Right ventricle myocardium superior (tissue), 1 donor: Measurements from ENCODE around the gene TMEM248. TPM values are rescaled to one million over a fixed set of nuclear protein-coding genes. Genes with fewer than 3 reads are reported as not detected.
A peak's percentile ranks its signal among the peaks of the same experiment; 100 is the strongest.
"Not testable (repeated sequence)": the region's sequence is repeated elsewhere in the genome, so short reads cannot be mapped to it uniquely, and the experiment has no call there.

Experiments used
- ATAC-seq: fragments of 200-7000 bp; cut with Tn5 transposase; one replicate; pipeline ENCODE4 v1.9.1; 2020; ENCODE audit warnings: mild to moderate bottlenecking; ENCODE audit not compliant: poor library complexity
- DNase-seq: peaks from one replicate; pipeline ENCODE4 v3.0.0-alpha.2; 2020
- intact Hi-C: fragments of 100-400 bp; cut with DNase I; formaldehyde crosslinking; loops from one replicate; pipeline ENCODE4 v1.11.2; 2022
- long read RNA-seq: library from polyadenylated mRNA; unstranded; transcript quantifications from one replicate; pipeline ENCODE4 v2.0.0, GENCODE V29; 2021
- total RNA-seq: library from RNA; stranded (reverse); fragmentation: NEBNext Ultra II Directional; extraction: Animal tissue kit (Norgen Biotek cat#: 25700); gene quantifications from one replicate; pipeline ENCODE4 v1.2.1, GENCODE V29; 2021
- donor health status: DM: no; HTN: yes; CAD: no; lungs with severe emphysema.

TMEM248 gene
- 37.1 TPM for total RNA-seq
- long read RNA-seq, full-length matches to known transcripts = 45 of 59 reads
- long read RNA-seq, partial matches to known transcripts = 12 of 59 reads
- long read RNA-seq, other reads (novel, unspliced or antisense) = 2 of 59 reads

- DNase-seq = peak; percentile 96
- peak; percentile 99 for ATAC-seq
- intact Hi-C loops = no loop called here
These were observed at the start of gene TMEM248 for GRCh38 chr7:66920769-66921395. TMEM248 (plus strand) TSS chr7:66921225; CDS start chr7:66941866, 20,641 bp downstream.

DNA sequence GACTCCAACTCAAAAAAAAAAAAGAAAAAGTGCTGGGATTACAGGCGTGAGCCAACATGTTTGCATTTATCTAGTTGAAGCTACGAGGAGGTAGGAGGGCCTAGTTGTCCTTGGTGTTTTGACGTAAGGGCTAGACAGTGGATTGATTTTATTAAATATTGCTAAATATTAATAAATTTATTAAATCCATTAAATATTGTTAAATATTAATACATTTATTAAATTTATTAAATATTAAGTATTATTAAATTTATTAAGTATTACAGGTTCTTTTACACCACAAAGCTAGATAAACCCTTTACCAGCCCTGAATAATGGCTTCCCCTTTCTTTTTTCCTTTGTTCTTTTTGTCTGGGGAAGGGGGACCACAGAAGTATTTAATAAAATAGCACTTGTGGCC, 47.5 kb upstream of the TMEM248 start:
- ATAC-seq (no peak), DNase-seq (no peak)

DNA sequence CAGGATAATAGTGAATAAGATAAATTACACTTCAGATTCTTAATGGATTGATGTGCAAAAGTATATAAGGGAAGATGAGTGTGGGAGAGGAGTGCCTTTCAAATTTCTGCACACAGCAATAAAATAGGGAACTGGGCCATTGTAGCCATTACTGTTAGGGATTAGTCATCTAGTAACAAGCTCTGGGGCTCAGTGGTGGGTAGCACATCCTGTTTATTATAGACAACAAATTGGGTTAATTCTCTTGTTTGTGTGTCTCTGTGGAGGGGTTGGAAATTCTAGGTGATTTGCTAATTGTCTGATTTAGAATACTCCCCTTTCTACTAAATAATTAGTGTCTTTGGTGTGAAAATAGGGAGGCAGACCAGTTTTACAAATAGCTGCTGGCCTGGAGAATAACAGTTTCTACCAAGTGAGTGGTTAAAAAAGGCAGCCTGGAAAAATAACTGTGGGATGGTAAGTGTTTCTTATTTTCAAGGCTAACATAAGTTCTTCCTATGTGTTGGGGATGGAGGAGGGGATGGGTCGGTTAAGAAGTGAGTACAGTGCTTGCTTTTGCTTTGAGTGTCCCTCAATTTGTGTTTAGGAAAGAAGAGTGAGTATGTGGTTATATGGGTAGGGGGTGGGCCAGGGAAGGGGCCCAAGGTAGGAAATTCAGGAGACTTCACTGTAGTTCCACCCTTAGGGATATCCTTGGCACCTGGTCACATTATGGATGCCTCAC, 43.3 kb upstream of the TMEM248 start:
- intact Hi-C loops = no loop called here
- ATAC-seq (no peak), DNase-seq (no peak)

More for the DNA sequence above, 47.5 kb upstream of the TMEM248 start:
- intact Hi-C loops = no loop called here

DNA sequence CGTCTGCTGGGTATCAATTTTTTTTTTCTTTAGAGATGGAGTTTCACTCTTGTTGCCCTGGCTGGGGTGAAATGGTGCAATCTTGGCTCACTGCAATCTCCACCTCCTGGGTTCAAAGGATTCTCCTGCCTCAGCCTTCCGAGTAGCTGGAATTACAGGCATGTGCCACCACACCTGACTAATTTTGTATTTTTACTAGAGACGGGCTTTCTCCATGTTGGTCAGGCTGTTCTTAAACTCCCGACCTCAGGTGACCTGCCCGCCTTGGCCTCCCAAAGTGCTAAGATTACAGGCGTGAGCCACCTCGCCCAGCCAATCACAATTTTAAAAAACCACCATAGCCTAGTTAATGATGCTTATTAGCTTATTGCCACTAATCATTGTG, 42.7 kb upstream of the TMEM248 start:
- DNase-seq, ATAC-seq, intact Hi-C loops: not testable (repeated sequence)

GRCh38 chr7:66880053-66880452, 41.0 kb upstream of the TMEM248 start:
- intact Hi-C loops = no loop called here

DNA sequence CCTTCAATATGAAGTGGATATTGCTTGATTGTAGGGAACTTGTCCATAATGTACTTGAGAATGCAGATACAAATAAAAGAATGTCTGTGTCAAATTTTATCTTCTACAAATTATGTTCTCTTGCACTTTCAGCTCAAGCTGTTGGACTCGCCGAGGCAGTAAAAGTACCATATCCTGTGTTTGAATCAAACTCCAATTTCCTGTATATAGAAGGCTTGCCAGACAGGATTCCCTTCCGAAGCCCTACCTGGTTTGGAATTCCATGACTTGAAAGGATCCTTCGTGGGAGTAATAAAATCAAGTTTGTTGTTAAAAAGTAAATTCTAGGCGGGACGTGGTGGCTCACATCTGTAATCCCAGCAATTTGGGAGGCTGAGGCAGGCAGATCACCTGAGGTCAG, 40.4 kb upstream of the TMEM248 start:
- intact Hi-C loops = not testable (repeated sequence)

More at GRCh38 chr7:66880053-66880452, 41.0 kb upstream of the TMEM248 start:
- DNase-seq = no peak
- ATAC-seq = no peak

DNA sequence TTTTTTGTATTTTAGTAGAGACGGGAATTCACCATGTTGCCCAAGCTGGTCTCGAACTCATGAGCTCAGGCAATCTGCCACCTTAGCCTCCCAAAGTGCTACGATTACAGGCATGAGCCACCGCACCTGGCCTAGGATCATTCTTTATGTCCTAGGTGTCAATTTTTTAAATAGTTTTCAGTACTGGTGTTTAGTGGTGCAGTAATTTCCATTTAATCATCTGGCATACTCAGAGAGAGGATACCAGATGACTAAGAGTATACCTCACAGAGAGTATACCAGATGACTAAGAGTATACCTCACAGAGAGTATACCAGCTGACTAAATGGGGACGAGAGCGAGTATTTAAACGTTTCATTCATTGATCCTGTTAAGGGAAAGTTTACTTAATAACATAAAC, 37.3 kb upstream of the TMEM248 start:
- intact Hi-C loops = no loop called here
- ATAC-seq (no peak), DNase-seq (no peak)

More for the DNA sequence above, 40.4 kb upstream of the TMEM248 start:
- ATAC-seq, DNase-seq: not testable (repeated sequence)

DNA sequence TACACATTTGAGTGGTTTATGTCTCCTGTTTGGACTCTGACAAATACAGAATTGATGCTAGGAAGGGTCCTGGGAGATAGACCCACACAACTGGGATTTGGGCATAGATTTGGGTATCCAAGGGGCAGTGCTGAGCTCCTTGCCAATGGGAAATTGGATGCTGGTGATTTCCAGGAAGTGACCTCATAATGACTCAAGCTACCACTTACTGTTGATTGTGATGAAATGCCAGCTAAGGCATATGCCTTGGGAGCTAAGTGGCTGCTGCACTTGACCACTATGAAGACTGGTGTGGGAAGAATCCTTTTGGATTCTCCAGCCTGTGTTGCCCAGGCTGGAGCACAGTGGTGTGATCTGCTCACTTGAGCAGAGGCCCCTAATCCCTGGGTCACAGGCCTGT, 36.5 kb upstream of the TMEM248 start:
- DNase-seq, intact Hi-C loops, ATAC-seq: not testable (repeated sequence)

DNA sequence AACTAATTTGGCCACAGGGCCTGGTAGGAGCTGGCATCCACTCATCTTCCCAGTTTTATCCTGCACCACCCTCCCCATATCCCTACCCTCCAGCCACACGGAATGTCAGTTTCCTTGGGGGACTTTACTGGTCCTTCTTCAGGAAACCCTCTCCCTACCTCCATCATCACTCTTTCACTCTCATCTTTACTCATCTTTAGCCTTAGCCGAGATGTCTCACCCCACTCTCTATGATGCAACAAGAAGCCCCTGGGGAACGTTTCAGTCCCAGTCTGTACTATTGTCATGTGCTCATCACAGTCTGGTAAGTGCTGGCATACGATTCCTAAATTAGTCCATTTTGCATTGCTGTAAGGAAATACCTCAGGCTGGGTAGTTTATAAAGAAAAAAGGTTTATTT, 34.9 kb upstream of the TMEM248 start:
- intact Hi-C loops = no loop called here
- ATAC-seq (no peak), DNase-seq (no peak)

GRCh38 chr7:66888223-66888622, 32.8 kb upstream of the TMEM248 start:
- intact Hi-C loops, ATAC-seq, DNase-seq: not testable (repeated sequence)

GRCh38 chr7:66894463-66895080, 26.5 kb upstream of the TMEM248 start:
- intact Hi-C loops = no loop called here
- DNase-seq (no peak), ATAC-seq (no peak)

- no peak for DNase-seq
- no peak for ATAC-seq
- intact Hi-C loops = no loop called here
These were observed 24.6 kb upstream of the TMEM248 start for GRCh38 chr7:66896441-66896840.

DNA sequence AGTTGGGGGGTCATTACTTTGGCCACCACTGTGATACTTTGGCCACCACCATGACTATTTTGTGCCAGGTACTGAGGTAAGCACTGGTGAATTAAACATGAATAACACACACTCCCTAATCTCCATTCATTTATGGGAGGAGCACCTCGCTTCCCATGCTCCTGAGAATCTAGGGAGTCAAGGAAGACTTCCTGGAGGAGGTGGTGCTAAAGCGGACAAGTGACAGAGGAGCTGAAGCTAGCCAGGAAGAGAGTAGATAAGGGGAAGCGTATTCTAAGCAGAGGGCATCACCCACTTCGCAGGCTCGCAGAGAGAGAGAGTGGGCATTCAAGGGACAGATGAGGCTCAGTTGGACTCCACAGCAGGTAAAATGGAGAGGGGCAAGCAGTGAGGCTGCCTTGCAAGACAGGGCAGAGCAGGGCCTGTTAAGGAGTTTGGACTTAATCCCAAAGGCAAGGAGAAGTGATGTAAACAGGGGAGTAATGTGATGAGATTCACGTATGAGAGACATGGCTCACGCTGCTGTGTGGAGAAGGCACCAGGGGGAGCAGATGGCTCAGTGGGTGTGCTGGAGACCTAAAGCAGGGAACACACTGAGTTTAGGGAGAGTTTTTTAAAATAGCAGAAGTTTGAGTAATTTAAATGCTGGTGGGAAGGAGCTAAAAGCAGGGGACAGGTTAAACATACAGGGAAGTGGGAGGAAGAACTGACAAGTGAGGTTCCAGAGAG, 21.3 kb upstream of the TMEM248 start:
- DNase-seq = no peak
- no peak for ATAC-seq
- intact Hi-C loops = no loop called here

GRCh38 chr7:66901941-66902843, 18.8 kb upstream of the TMEM248 start:
- DNase-seq (no peak), ATAC-seq (no peak)
- intact Hi-C loops = no loop called here

DNA sequence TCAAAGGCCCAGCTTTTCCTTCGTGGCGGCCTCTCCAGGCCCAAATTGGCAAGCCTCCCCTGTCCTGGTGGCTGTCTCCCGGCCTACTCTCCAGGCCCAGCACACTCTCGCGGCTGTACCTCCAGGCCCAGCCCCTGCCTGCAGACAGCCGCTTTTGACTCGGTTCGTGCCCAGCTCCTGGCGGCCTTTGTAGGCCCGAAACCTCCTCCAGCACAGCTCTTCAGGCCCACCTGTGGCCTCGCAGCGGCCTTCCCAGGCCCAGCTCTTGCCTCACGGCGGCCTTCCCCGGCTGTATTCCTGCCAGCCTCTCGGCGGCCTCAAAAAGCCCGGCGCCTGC, 18.2 kb upstream of the TMEM248 start:
- intact Hi-C loops = no loop called here
- no peak for ATAC-seq
- DNase-seq = no peak

GRCh38 chr7:66903360-66904062, 17.5 kb upstream of the TMEM248 start:
- DNase-seq (no peak), ATAC-seq (no peak)
- intact Hi-C loops = no loop called here

- ATAC-seq = no peak
- no peak for DNase-seq
- intact Hi-C loops = no loop called here
These were observed 16.9 kb upstream of the TMEM248 start for GRCh38 chr7:66904063-66904593.
